ENCODE data around the gene DOCK1.
"Not testable (repeated sequence)": the region's sequence is repeated elsewhere in the genome, so short reads cannot be mapped to it uniquely, and the experiment has no call there.

The DOCK1 gene

DNA sequence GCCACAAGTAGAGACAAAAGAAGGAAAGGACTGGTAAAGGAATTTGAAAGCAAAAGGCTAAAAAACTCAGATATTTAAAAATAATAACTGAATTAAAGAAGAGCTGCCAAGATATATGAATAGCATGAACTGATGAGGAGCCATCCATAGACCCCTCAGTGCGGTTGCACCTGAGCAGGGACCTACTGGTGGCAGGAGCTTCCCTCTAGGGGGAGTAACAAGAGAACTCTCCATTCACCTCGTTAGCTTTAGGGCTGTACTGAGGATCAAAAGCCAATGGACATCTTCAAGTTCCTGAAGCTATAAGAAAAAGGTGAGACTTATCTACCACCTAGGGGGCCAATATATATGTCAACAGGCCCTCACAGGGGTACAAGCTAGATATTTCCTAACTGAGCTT, 27.8 kb upstream of the DOCK1 start:
- TF ChIP-seq CTCF (conservative IDR thresholded peaks at IDR 0.05): no peak

DNA sequence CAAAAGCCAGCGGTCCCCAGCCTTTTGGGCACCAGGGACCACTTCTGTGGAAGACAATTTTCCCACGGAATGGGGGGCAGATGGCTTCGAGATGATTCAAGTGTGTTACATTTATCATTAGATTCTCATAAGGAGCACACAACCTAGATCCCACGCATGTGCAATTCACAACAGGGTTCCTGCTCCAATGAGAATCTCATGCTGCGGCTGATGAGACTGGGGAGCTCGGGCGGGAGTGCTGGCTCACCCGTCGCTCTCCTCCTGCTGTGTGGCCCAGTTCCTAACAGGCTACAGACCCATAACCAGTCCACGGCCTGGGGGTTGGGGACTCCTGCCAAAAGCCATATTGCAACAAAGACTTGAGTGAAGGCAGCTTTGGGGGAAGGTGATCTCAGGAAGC, 26.6 kb upstream of the DOCK1 start:
- no peak overlapping the region for H3K27ac ChIP-seq
- TF ChIP-seq CTCF (conservative IDR thresholded peaks at IDR 0.05): no peak

More for the DNA sequence above, 27.8 kb upstream of the DOCK1 start:
- no peak overlapping the region for H3K27ac ChIP-seq

GRCh38 chr10:126880926-126881325, 24.3 kb upstream of the DOCK1 start:
- H3K27ac ChIP-seq: no peak overlapping the region

GRCh38 chr10:126882055-126882454, 23.2 kb upstream of the DOCK1 start:
- not testable (repeated sequence) for H3K27ac ChIP-seq

More at GRCh38 chr10:126880926-126881325, 24.3 kb upstream of the DOCK1 start:
- no peak for TF ChIP-seq CTCF (conservative IDR thresholded peaks at IDR 0.05)

DNA sequence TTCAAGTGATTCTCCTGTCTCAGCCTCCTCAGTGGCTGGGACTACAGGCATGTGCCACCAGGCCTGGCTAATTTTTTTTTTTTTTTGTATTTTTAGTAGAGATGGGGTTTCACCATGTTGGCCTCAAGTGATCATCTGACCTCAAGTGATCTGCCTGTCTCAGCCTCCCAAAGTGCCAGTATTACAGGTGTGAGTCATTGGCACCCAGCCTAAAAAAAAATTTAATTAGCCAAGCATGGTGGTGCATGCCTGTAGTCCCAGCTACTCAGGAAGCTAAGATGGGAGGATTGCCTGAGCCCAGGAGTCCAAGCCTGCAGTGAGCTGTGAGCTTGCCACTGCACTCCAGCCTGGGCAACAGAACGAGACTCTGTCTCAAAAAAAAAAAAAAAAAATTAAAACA, 16.8 kb upstream of the DOCK1 start:
- H3K27ac ChIP-seq: not testable (repeated sequence)

GRCh38 chr10:126889421-126889820, 15.8 kb upstream of the DOCK1 start:
- TF ChIP-seq CTCF (conservative IDR thresholded peaks at IDR 0.05): no peak
- no peak overlapping the region for H3K27ac ChIP-seq

DNA sequence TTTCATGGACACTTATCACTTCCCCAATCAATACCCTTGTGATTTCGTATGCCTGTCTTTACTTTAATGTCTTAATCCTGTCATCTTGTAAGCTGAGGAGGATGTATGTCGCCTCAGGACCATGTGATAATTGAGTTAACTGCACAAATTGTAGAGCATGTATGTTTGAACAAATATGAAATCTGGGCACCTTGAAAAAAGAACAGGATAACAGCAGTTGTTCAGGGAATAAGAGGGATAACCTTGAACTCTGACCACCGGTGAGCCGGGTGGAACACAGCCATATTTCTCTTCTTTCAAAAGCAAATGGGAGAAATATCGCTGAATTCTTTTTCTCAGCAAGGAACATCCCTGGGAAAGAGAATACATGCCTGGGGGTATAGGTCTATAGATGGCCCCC, 14.4 kb upstream of the DOCK1 start:
- H3K27ac ChIP-seq: not testable (repeated sequence)

DNA sequence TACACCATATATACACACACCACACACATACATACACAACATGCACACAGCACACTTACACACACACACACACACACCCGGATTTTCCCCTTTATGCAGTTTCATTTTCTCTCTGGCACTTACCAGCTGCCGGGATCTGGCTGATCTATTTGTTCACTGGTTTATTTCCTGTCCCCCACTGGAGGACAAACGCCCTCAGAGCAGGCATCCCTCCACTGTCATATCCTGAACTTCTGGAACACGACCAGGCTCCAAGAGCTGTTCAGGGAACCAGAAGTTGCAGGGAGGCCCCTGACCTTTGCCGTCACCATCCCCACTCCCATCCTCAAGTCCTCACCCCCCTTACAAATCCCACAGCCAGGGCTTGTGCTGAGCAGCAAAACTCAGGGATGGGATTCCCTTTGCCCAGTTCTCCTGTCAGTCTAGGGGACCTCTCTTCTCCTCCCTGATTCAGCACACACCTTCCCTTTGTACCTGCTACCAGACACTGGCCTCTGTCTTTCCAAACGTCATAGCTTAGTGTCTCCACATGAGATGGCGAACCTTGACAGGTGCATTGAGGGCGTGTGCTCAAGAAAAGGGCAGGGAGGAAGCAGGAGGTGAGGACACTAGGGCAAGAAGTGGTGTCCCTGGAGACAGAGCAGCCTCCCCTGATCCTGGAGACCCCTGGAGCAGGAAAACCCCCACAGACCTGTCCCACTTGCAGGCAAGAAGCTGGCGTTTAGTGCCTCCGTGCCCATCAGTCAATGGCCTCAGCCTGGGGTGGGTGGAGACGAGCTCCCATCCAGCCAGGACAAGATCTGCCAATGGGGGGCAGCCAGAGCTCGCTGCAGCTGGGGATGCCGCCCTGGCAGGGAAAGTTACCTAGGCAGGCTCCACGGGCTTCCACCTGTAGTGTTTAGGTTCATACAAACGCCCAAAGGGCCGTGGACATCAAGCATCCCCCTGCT, 12.7 kb upstream of the DOCK1 start:
- TF ChIP-seq CTCF (conservative IDR thresholded peaks at IDR 0.05): no peak
- peak overlapping the region; percentile 21; the same call in 1 of the 2 replicates for H3K27ac ChIP-seq

DNA sequence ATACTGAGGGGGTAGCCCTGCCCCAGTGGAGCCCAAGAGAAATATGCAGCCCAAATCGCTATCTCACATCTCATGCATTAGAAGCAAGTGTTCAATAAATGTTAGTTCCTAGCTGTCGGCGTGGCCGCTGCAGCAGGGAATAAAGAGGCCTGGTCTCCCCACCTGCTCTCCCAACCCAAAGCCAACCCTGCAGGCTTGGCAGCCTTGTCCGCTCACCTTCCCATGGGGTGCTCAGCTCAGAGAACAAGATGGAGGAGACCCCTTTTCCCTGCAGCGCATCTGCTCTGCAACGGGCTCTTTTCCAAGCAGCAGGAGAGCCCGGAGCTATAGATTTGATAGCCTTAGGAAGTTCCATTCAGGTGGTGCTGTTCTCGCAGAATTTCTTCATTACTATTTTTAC, 12.0 kb upstream of the DOCK1 start:
- TF ChIP-seq CTCF (conservative IDR thresholded peaks at IDR 0.05): no peak
- no peak overlapping the region for H3K27ac ChIP-seq

Measured in VCaP (cell line).